DLD1 (cell line): Measurements from ENCODE around the gene NOXA1.

Experiments used
- in situ Hi-C: cut with HindIII; loops from 2 replicates; pipeline ENCODE4 v1.10.0; 2017; ENCODE audit warnings: low sequenced_read_pairs

The NOXA1 gene

DNA sequence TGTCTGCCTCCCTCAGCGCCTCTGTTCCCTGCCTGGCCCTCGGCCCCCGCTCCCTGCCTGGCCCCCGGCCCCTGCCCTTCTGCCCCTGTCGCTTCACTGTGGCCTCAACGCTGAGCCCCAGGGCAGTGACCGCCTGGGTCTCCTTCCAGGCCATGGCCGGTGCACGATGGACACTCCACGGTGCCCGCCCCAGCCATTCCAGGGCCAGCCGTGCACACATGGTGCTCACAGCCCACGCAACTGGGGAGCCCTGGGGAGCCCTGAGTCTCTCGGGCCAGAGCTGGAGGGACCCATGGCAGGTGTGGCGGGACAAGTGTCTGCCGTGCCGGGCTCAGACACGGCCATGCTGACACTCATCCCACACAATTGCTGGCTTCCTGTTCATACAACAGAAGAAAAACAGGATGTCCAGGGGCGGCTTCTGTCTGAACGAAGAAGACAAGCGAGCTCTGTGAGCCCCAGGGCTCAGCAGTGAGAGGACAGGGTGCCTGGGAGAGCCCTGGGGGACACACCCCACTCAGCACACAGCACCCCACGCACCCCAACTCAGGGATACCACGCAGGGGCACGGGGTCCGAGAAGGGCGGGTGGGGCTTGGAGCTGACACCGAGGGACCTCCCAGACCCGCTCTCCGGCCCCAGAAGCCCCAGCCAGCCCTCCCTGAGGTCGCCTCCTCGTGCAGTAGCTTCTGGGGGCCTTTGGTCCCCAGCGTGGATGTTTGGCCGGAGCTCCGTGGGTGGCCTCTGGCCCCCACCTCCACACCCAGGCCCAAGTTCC is 35.9 kb upstream of the NOXA1 start:
- in situ Hi-C loops = no loop called here

DNA sequence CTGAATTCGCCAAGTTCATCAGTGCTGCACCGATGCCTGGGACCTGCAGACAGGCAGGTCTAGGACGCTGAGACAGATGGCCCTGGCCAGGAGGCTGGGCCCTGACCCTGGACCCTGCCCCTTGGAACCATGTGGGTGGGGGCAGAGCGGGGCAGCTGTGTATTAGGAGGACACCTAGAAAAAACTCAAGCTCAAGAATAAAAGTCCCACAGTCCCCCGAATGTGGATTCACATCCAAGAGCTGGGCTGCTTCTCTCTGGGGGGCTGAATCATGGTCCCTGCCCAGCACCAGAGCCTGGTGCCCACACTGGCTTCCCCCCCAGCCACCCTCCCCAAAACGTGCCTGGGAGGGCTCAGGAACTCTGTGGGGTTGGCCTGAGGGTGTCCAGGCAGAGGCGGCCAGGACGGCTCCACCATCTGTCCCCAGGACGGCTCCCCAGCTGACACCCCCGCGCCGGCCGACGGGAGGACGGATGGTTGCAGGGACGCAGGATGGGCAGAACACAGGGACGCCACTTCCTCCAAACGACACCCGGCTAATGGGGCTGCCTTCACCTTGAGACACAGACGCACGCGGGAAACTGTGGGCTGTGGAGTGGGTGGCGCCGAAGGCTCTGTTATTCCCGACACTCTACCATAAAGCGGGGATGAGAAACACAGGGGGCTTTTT is 35.2 kb upstream of the NOXA1 start:
- in situ Hi-C loops = no loop called here

DNA sequence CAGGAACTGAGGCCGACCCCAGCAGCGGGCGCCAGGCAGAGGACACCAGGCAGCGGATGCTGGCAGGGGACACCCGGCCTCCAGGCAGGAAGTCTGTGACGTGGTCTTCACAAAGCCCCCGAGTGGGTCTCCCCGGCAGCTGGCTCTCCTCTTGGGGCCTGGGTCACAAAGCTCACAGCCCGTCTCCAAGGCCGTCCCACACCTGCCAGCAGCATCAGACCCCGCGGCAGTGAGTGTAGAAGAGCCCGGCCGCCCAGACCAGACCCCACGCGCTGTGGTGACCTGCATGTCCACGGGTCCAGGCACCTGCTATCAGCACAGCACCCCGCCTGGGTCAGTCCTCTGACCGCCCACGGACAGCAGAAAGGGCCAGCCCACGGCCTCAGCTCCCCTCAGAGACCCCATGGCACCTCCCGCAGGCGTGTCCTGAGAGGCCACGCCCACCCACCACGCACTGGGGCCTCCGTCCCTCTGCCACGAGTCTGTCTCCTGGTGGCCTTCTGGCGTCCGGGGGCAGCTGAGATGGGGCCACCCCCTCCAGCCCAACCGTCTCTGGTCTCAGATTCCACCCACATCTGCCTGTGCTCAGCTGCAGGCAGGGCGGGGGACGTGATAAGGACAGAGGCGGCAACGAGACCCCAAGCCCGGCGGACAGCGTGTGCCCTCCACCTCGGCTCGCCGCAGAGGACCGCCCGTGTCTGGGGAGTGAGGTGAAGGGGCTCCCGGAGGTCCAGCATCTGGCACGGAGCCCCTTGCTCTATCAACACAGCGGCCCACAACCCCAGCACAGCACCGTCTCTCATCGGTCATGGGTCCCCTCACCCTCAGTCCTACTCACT is 34.4 kb upstream of the NOXA1 start:
- in situ Hi-C loops = no loop called here

DNA sequence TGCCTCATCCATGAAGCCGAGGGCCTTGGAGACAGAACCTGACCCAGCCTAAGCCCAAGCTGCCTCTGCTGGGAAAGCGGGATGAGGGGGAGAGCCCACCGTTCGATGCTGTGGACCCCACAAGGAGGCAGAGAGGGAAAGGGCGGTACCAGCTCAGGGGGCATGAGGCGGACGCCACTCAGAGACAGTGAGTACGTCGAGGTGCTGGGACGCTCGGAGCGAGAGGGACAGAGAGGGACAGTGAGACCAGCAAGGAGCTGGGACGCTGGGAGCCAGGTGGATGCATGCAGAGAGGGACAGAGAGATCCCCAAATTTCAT is 33.8 kb upstream of the NOXA1 start:
- in situ Hi-C loops = no loop called here

DNA sequence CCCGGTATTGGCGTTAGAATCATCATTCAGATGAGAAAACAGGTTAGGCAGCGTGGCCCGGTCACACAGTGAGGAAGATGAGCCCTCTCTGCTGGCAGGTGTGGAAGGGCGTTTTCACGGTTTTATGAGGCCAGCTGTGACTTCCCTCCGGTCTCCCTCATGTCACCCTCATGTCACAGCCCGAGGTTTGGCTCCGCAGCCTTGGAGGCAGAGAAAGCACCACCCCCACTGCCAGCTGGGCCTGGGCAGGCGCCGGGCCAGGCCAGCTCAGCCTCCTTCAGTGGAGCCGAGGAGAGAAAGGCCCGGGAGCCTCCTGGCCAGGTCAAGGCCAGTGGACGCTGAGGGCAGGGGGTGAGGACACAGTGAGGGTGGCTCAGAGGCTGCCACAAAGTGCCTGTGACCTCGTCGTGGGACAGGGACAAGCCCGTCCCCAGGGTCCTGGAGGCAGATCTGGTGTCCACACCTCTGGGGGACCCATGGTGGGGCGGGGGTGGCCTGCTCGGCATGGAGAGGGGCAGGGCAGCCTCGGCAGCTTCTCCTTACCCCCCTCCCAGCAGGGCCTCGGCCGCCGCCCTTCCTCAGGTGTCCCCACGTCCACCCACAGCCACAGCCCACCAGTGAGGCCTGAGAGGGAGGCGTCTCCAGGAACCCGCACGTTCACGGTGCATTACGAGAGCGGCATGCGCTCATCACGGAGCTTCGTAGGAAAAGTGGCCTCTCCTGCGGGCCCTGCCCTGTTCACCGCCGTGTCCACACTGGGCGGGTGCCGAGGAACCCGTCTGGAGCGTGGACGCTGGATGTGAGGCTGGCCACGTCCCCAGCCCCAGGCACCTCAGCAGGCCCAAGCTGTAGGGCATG is 32.4 kb upstream of the NOXA1 start:
- in situ Hi-C loops = no loop called here

DNA sequence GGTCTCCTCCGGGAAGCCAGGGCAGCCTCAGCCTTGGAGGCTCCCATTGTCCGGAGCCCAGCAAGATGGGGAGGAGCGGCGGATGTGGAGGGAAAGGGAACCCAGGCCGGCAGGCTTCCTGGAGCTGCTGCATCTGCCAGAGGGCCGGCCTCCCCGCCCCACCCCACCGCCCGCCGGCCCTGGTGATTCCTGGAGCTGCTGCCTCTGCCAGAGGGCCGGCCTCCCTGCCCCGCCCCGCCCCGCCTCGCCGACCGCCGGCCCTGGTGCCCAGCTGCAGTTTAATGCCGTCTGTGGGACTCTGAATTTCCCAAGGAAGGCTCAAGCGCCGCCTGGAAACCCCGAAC is 31.8 kb upstream of the NOXA1 start:
- in situ Hi-C loops = no loop called here

DNA sequence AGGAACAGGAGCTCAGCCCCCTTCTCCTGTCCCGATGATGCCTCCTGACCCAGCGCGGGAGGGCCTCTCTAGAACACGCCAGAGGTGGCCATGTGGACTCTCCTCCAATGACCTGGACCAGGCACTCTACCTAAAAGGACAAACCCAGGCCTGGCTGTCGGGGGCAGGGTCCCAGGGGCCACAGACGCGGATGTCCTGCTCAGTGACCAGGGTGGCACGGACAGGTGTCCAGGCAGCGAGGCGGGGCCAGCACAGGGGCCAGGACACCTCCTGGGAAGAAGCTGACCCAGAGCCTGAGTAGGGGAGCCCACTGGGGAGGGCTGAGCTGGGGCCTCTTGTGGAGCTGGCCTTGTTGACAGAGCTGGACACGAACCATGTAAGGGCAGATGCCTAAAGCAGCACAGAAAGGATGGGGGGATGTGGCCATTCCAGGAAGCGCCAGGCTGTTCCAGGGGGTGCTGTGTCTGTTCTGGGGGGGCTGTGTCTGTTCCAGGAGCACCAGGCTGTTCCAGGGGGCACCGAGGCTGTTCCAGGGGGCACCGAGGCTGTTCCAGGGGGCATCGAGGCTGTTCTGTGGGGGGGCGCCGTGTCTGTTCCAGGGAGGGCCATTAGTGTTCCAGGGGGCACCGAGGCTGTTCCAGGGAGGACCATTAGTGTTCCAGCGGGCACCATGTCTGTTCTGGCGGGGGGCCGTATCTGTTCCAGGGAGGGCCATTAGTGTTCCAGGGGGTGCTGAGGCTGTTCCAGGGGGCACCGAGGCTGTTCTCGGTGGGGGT is 30.8 kb upstream of the NOXA1 start:
- in situ Hi-C loops = no loop called here

DNA sequence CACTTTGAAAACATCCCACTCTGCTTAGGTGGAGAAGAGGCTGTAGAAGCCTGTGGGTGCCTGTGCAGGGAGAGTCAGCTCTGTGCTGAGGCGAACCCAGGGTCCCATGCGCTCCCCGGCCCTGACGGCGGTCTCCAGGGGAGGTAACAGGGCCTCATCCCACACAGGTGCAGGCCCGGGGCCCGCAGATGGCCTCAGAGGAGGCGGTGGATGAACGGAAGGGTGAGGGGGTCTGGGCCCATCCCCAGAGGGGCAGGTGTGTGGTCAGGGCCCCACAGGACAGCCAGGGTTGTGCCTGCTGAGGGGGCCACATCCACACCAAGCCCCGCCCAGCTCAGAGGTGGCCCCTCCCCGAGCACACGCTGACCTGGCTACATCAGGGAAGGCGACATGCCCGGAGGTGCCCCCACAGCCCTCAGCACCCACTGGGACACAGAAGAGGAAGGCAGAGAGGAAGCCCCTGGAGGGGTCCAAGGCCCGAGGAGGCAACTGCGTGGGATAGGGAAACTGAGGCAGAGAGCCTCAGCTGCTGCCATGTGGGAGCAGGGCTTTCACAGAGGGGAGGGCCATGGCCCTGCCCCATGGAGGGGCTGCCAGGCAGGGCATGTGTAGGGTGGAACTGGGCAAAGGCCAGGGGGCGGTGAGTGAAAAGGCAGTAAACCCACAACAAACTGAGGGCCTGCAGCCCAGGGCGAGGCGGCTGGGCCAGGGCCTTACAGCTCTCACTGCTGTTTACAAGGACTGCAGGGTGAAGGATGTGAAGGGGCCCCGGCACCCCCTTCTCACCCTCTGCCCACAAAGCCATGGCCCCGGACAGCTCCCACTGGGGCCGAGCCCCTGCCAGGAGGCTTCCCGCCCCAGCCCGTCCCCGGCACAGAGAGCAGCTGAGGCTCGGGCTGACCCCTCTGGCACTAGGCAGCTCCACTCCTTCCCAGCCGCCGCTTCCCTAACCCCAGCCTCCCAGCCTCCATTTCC is 29.7 kb upstream of the NOXA1 start:
- in situ Hi-C loops = no loop called here

DNA sequence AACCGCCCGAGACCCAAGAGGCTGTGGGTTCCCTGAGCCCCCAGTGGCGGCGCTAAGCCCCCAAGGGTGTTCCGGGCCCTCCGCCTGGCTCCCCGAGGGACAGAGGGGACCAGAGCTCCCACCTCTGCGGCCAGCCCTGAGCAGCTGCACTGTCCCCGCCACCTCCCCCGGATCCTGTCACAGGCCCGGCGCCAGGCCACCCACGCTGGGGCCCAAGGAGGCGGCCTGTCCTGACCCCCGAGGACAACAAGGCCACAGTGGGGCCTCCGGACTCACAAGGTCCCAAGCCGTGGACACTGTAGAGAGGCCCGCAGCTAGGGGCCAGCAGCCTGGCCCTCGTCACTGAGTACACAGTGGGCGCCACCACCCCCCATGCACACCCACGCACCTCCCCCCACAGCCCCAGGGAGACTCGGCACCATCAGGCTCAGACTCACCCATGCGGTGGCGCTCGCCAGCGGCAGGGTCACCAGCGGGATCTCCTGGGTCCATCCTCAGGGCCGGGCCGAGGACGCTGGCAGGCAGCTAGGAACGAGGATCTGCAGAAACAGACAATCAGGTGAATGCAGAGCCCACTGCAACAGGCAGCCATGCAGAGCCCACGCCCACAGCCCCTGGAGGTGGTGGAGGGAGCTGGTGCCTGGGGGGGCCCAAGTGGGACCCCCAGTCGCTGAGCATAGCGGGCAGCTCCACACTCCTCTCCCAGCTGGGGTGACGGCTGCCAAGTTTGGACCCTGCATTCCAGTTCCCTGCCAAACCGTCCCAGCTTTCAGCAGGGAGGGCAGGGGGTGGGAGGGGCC is 28.1 kb upstream of the NOXA1 start:
- in situ Hi-C loops = no loop called here

DNA sequence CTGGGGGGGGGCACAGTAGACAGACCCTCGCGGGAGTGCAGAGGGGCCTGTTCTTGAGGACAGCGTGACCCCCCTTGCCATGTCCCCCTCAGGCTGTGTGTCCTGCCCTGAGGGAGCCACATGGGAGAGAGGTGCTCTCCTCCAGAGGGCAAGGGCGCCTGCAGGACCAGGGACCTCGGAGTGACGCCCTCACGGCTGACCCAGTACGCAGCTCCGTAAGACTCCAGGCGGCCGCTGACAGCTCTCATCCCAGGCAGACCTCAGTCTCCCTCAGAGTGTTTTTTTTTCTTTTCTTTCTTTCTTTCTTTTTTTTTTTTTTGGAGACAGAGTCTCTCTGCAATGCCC is 27.6 kb upstream of the NOXA1 start:
- in situ Hi-C loops = no loop called here

DNA sequence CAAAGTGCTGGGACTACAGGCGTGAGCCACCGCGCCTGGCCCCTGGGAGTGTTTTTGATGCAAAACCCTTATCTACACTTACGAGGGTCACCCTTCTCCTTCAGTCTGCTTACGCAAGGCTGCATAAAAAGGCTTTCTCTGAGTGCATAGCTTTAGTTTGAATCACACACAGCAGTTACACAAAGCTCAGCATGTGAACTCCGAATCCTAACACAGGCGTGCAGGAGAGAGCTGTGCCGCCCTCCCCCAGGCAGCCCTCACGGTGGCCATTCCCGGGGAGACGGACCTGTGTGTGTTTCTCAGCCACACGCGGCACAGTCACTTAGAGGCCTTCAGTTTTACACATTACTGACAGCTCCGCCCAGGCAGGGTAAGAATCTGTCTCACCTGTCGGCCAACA is 27.0 kb upstream of the NOXA1 start:
- in situ Hi-C loops = no loop called here

DNA sequence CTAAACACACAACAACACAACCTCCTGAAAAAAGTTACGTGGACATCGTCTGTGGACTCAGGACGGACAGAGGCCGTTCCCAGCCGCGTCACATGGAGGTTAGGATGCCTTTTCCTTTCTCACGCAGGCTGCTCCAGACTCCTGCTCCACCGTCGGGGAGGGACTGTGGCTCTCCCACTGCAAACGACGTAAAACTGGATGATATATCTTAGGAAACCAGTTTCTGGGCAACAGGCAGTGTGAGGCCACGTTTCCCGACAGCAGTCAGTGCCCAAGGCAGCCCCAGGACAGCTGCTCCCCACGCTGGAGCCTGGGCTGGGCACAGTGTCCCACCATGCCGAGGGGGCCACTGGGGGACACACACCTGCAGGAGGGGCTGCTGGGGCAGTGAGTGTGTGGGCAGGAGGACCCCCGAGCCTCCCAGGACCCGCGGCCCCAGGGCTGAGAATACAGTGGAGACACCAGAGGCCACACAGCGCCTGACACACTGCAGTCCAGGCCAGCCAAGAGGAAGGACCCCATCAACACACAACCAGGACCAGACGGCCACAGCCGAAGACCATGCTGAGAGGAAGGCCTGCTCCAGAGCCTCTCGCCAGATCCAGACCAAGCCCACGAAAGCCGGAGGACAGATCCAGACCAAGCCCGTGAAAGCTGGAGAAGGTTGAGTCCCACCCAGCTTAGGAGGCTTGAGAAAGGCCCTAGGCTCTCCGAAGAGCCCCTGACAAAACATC is 26.4 kb upstream of the NOXA1 start:
- in situ Hi-C loops = no loop called here

DNA sequence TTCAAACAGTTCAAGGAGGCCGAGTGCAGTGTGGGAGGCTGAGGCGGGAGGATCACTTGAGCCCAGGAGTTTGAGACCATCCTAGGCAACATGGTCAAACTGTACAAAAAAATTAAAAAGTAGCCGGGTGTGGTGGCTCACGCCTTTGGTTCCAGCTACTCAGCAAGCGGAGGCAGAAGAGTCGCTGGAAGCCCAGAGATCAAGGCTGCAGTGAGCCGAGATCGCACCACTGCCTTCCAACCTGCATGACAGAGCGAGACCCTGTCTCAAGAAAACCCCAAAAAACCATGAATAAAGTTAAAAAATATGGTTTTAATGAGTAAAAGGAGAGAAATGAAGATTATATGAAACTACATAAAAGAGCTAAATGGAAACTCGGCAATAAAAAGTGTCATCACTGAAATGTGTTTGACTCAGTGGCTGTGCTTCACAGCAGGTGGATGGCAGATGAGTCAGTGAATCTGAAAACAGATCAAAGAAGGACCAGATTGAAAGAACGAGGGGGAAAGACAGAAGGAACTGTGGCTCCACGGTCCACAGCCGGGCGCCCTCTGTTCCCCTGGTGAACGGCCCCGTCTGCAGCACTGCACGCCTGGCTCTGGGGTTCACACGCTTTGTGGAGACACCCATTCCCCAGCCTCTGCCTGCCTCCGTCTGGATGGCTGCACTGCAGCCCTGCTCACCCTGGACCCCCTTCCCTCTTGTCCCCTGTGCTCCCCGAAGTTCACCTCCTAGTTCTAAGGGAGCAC is 25.3 kb upstream of the NOXA1 start:
- in situ Hi-C loops = no loop called here

DNA sequence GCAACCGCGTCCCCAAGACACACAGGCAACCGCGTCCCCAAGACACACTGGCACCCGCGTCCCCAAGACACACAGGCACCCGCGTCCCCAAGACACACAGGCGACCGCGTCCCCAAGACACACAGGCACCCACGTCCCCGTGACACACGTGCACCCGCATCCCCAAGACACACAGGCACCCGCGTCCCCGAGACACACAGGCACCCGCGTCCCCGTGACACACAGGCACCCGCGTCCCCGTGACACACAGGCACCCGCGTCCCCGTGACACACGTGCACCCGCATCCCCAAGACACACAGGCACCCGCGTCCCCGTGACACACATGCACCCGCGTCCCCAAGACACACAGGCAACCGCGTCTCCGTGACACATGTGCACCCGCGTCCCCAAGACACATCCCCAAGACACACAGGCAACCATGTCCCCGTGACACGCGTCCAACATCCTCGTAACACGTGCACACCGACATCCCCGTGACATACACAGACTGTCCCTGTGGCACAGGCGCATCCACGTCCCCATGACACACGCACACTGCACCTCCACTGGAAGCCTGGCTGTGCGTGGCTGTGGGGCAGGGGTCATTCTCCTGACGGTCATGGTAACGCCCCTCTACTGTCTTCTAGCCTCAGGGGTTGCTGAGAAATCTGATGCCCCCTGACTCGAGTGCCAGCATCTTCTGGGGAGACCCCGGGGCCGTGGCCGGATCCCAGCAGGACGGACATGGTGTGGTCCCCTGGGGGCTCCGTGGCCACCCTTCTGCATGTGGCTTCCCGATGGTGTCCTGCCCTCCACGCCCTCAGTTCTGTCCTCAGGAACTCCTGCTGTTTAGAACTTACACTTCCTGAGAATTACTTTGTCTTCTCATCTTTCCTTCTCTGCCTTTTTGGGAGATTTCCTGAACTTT is 24.4 kb upstream of the NOXA1 start:
- in situ Hi-C loops = no loop called here

DNA sequence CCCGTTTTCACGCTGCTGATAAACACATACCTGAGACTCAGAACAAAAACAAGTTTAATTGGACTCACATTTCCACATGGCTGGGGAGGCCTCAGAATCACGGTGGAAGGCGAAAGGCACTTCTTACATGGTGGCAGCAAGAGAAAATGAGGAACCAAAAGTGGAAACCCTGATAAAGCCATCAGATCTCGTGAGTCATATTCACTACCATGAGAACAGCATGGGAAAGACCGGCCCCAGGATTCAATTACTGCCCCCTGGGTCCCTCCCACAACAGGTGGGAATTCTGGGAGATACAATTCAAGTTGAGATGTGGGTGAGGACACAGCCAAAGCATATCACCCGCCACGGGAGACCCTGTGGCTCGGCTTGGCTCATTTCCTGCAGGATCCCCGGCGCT is 20.4 kb upstream of the NOXA1 start:
- in situ Hi-C loops = no loop called here

DNA sequence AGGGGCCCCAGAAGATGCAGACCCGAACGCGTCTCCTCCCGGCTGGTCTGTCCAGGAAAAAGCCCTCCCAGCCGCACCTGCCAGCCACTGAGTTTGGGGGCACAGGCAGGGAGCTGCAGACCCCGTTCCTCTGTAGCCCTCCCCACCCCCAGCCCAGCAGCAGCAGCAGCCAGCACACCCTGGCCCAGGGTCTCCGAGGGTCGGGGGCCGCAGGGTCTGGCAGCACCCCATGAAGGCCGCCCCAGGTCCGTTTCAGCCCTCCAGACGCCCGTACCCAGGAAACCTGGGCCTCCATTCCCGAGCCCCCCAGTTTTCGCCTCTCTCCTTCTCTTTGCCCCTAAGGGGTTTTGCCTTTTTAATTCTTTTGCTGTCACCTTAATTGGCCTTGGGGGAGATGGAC is 19.9 kb upstream of the NOXA1 start:
- in situ Hi-C loops = no loop called here
